Rectal smooth muscle tissue (tissue), 1 donor: ENCODE measurements around the gene CLDN14.

Experiments
- H3K27ac ChIP-seq: one replicate; pipeline ENCODE4 v1.7.0; 2013; ENCODE audit warnings: low read depth, low read length, inconsistent platforms
- H3K27me3 ChIP-seq: one replicate; pipeline ENCODE4 v1.7.0; 2013; ENCODE audit warnings: low read length; ENCODE audit not compliant: control insufficient read depth, insufficient read depth
- H3K36me3 ChIP-seq: one replicate; pipeline ENCODE4 v1.7.0; 2013; ENCODE audit warnings: low read length; ENCODE audit not compliant: control insufficient read depth, insufficient read depth
- H3K4me1 ChIP-seq: one replicate; pipeline ENCODE4 v1.7.0; 2013; ENCODE audit warnings: low read length; ENCODE audit not compliant: control insufficient read depth, insufficient read depth
- H3K4me3 ChIP-seq: one replicate; pipeline ENCODE4 v1.7.0; 2013; ENCODE audit warnings: low read length
- H3K9ac ChIP-seq: one replicate; pipeline ENCODE4 v1.7.0; 2013; ENCODE audit warnings: low read length

The CLDN14 gene

DNA sequence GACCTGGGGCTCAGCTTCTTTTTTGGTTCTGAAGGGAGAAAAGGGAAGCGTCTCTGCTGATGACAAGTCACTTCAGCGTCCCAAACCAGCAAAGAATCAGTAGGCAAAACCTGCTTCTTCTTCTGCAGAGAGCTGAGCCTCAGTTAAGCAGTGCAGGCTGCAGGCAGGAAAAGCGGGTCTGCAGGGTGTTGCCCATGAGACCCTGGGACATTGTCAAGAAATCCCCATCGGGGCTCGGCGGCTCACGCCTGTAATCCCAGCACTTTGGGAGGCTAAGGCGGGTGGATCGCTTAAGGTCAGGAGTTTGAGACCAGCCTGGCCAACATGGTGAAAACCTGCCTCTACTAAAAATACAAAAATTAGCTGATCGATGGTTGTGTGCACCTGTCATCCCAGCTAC is 16.7 kb downstream of the CLDN14 start:
- Histone ChIP-seq H3K4me1 (no peaks in the 10 kb centered on the region), H3K27ac (no peak overlapping the region), H3K9ac (no peak overlapping the region), H3K27me3 (no peaks in the 10 kb centered on the region), H3K4me3 (no peak overlapping the region), H3K36me3 (no peaks in the 10 kb centered on the region)

DNA sequence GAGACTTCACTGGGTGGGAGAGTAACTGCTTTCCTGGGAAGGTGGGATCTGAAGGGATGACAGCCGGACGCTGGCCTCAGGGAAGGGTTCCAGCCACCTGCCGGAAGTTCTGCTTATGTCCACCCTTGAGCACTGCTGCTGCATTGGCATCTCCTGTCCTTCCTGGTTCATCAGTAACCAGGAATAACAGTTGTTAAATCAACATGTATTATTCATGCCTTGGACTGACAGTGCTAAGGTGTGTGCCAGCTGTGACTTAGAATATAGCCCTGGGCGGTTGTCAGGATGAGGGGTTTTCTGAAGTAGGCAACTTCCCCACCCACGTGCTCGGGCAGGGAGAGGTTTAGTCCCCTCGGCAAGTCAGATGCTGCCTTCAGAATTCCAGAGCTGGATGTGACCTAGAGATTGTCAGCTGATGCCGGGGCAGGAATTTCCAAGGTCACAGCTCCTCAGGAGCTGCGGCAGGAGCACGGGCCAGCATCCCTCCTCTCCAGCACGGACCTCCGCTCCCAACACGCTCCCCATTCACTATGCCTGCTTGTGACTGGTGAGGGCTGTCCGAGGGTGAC is 17.9 kb downstream of the CLDN14 start:
- Histone ChIP-seq H3K27me3 (no peaks in the 10 kb centered on the region), H3K36me3 (no peaks in the 10 kb centered on the region), H3K9ac (no peak overlapping the region), H3K4me1 (no peaks in the 10 kb centered on the region), H3K4me3 (no peak overlapping the region), H3K27ac (no peak overlapping the region)

DNA sequence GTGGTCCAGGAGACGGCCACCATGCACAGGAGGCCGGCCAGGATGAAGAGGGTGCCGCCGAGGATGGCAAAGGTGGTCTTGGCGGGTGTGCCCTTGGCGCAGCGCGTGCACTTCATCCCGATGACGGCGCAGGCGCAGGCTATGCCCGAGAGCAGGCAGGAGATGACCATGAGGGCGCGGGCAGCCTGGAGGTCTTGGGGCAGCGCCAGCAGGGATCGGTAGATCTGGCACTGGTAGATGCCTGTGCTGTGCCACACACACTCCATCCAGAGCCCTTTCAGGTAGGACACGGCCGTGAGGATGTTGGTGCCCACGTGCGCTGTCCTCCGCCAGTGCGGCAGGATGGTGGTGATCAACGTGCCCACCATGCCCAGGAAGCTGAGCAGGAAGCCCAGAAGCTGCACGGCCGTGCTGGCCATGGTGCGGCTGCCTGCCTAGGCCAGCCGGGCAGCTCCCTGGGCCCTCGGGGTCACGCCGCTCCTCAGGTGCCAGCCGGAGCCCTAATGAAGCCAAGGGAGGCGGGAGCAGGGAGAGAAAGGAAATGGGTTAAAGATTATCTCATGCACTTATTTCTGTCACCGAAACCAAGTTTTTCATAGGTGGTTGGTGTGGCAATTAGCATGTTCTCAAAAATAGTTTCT is 18.5 kb downstream of the CLDN14 start:
- Histone ChIP-seq H3K27ac (no peak overlapping the region), H3K9ac (no peak overlapping the region), H3K4me3 (no peak overlapping the region), H3K36me3 (no peaks in the 10 kb centered on the region), H3K4me1 (no peaks in the 10 kb centered on the region), H3K27me3 (no peaks in the 10 kb centered on the region)

DNA sequence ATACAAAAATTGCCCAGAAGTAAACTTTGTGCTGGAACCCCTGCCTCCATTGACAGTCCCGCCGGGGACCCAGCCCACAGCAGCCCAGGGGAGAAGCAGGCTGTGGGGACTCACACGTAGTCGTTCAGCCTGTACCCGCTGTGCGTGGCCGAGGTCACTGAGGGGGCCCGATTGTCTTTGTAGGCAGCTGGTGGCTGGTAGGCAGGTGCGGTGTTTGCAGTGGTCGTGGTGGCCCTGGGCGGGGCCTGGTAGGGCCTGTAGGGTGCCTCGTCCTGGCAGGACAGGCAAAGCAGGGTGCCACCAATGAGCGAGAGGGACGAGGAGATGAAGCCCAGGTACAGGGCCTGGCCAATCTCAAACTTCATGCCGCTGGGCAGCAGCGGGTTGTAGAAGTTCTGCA is 19.1 kb downstream of the CLDN14 start:
- no peak overlapping the region for H3K9ac ChIP-seq
- no peaks in the 10 kb centered on the region for H3K4me1 ChIP-seq
- H3K4me3 ChIP-seq = no peak overlapping the region
- no peaks in the 10 kb centered on the region for H3K27me3 ChIP-seq
- H3K36me3 ChIP-seq = no peaks in the 10 kb centered on the region
- H3K27ac ChIP-seq = no peak overlapping the region

DNA sequence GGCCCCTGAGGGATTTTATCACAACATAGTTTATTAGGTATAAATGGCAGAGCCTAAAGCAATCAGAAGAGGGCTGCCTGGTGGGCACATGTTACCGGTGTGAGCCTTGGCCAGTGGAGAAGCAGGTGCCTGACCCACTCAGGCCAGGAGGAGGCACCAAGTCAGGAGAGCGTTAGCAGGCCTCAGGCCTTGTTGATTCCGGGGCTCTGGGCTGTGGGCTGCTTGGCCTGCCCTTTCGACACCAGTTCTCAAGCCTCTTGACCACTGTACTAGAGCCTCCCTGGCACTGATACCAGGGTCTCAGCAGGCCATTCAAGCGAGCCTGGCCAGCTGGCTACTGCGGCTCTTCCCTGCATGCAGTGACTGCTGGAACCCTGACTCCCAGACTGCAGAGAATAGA is 20.8 kb downstream of the CLDN14 start:
- H3K4me3 ChIP-seq = no peak overlapping the region
- no peak overlapping the region for H3K27ac ChIP-seq
- H3K9ac ChIP-seq = no peak overlapping the region
- H3K4me1 ChIP-seq = no peaks in the 10 kb centered on the region
- H3K36me3 ChIP-seq = no peaks in the 10 kb centered on the region
- no peaks in the 10 kb centered on the region for H3K27me3 ChIP-seq

DNA sequence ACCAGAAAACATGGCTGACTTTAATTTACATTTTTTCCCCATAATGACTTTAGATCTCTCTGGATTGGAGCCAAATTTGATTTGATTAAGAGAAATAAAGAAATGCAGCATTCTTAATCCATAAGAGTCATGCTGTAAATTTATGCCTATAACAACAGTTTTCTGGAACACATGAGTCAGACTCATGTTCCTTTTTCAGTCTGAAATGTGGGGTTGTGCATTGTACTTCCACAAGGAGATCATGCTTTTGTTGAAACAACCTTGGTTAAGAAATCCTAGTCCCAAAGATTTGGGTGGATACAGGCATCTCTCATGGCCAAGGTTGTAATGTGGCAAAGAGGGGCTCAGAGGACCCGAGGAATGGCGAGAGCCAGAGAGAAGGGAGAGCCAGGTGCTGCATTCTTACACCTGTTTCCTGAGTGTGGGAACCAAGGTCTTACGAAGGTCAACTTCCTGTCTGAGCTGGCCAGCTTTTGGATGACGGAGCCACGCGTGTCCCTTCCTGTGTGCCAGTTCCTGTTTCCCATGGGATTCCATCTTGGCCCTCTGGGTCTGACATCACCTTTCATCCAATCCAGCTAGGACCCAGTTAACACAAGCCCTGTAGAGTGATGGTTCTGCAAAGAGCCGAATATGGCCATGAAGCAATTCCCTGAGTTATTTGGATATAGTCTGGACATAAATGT is 23.1 kb downstream of the CLDN14 start:
- Histone ChIP-seq H3K9ac (no peak overlapping the region), H3K4me3 (no peak overlapping the region), H3K4me1 (no peaks in the 10 kb centered on the region), H3K27ac (no peak overlapping the region), H3K27me3 (no peaks in the 10 kb centered on the region), H3K36me3 (no peaks in the 10 kb centered on the region)

DNA sequence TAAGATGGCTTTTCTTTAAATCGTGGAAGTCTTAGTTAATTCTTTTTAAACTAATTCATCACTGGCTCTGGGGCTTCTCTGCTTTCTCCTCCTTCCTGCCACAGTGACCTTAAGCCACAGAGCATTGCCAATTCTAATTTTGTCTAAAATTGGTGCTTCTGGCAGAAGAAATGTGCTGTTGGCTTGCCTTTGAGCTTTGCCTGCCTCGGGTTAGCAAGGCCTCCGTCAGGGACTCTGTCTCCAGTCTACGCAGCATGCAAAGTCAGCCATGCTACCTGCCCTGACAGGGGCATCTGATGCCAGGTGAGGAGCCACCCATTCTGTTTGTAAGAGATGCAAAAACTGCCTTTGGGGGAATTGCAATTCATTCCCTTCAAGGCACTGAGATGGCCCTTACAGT is 25.2 kb downstream of the CLDN14 start:
- no peaks in the 10 kb centered on the region for H3K27me3 ChIP-seq
- H3K36me3 ChIP-seq = no peaks in the 10 kb centered on the region
- H3K27ac ChIP-seq = no peak overlapping the region
- H3K9ac ChIP-seq = no peak overlapping the region
- H3K4me3 ChIP-seq = no peak overlapping the region
- H3K4me1 ChIP-seq = no peaks in the 10 kb centered on the region

DNA sequence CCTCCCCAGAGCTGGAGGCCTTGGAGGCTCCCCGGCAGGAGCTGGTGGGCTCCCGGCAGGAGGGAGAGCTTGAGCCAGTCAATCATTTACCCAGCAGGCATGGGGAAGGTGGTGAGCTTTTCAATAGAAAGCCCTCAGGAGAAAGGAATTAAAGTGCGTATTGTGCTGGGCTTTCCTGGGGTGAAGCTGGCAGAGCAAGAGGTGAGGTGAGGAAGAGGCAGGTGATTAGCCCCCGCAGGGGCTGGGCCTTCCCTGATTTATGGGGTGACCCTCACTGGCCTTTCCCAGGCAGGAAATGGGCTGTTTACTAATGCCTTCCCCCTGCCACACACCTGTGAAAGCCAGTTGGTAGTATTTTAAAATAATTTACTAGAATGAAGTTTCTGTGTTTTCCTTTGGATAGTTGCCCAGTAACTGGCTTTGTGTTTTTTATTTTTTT is 25.8 kb downstream of the CLDN14 start:
- no peak overlapping the region for H3K4me3 ChIP-seq
- no peak overlapping the region for H3K27ac ChIP-seq
- H3K4me1 ChIP-seq = no peaks in the 10 kb centered on the region
- no peaks in the 10 kb centered on the region for H3K36me3 ChIP-seq
- H3K9ac ChIP-seq = no peak overlapping the region
- H3K27me3 ChIP-seq = no peaks in the 10 kb centered on the region

DNA sequence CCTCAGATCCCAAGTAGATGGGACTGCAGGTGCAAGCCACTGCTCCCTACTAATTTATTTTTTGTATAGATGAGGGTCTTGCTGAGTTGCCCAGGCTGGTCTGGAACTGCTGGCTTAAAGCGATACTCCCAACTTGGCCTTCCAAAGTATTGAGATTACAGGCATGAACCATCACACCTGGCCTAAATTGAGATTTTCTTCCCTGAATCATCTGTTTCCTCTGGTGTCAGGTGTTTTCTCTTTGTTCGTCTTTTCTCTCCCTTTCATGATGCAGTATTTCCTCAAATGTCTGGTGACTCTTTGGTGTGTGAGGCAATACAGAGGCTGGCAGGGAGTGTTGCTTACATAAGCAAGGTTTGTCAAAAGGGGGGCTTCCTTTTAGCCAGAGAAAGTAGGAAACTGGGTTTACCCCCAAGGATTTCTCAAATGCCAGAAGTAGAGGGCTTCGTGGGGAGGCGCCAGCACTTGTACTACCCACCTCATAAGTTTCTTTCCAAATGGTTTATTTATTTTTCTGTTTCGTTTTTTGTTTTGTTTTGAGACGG is 27.6 kb downstream of the CLDN14 start:
- H3K4me1 ChIP-seq = no peaks in the 10 kb centered on the region
- H3K4me3 ChIP-seq = no peak overlapping the region
- no peaks in the 10 kb centered on the region for H3K27me3 ChIP-seq
- H3K36me3 ChIP-seq = no peaks in the 10 kb centered on the region
- H3K27ac ChIP-seq = no peak overlapping the region
- no peak overlapping the region for H3K9ac ChIP-seq

DNA sequence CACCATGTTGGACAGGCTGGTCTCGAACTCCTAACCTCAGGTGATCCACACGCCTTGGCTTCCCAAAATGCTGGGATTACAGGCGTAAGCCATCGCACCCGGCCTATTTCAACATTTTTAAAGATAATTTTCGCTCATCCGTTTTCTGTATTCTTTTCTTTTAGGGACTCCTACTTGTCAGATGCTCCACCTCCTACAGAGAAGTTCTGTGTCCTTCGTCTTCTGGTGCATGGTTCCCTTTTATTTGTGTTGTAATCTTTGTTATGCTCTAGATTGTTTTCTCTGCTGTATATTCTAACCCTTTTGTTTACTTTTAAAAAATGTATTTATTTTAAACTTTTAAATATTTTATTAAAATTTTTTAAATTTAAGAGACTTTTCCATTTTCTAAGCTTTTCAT is 28.4 kb downstream of the CLDN14 start:
- no peak overlapping the region for H3K27ac ChIP-seq
- H3K9ac ChIP-seq = no peak overlapping the region
- H3K4me3 ChIP-seq = no peak overlapping the region
- no peaks in the 10 kb centered on the region for H3K27me3 ChIP-seq
- no peaks in the 10 kb centered on the region for H3K4me1 ChIP-seq
- H3K36me3 ChIP-seq = no peaks in the 10 kb centered on the region

DNA sequence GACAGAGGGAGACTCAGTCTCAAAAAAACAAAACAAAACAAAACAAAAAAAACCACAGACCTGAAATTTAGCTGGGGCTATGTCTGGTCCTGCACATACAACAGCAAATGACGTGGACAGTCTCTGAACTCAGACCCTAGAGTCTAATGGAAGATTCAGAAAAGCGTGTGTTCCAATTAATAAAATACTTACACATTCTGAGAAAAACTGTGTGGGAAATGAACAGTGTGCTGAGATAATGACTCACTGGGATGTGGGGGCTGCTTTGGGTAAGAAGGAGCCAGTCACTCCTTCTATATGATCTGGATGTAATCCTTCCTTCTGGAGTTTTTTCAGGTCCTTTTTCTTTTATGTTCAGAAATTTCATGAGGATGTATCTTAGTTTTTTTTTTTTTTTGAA is 29.4 kb downstream of the CLDN14 start:
- H3K4me1 ChIP-seq = no peaks in the 10 kb centered on the region
- no peaks in the 10 kb centered on the region for H3K36me3 ChIP-seq
- no peak overlapping the region for H3K9ac ChIP-seq
- H3K27me3 ChIP-seq = no peaks in the 10 kb centered on the region
- no peak overlapping the region for H3K4me3 ChIP-seq
- no peak overlapping the region for H3K27ac ChIP-seq

DNA sequence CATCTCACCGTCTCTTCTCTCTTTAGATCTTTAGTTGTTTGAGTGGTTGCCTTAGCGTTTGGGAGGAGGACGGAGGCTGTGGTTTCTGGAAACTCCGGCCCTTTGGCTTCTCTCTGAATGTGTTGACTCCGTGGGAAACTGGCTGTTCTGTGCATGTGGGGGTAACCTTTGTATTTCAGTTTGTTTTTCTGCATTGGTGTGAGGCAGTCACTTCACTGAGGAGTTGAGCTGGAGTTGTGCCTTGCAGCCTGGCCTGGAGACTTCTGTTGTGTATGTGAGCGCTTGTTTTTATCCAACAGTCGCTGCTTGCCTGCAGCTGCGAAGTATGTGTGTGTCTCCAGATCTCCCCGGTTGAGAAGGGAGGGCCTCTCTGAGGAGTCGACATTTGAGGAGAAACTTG is 33.6 kb downstream of the CLDN14 start:
- no peak overlapping the region for H3K9ac ChIP-seq
- no peaks in the 10 kb centered on the region for H3K36me3 ChIP-seq
- H3K27me3 ChIP-seq = no peaks in the 10 kb centered on the region
- no peaks in the 10 kb centered on the region for H3K4me1 ChIP-seq
- H3K27ac ChIP-seq = no peak overlapping the region
- H3K4me3 ChIP-seq = no peak overlapping the region

DNA sequence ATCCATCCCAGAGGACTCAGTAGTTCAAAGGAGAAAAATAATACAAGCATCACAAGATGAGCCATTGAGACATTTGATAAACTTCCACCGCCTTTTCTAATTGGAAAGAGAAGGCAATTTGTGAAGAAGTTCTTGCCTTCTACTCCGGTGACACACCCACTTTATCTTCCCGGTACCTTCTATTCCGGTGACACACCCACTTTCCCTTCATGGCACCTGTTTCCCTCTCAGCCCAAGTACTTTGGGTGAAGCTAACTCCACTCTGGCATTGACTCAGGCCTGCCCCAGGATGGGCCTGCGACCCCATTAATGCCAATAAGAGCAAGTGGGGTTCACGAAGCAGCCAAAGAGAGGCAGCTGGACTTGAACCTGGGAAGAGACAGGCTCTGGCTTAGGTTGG is 38.2 kb downstream of the CLDN14 start:
- H3K4me3 ChIP-seq = no peak overlapping the region
- no peak overlapping the region for H3K27ac ChIP-seq
- no peak overlapping the region for H3K9ac ChIP-seq
- H3K36me3 ChIP-seq = no peaks in the 10 kb centered on the region
- no peaks in the 10 kb centered on the region for H3K4me1 ChIP-seq
- H3K27me3 ChIP-seq = no peaks in the 10 kb centered on the region
